GM12878 (cell line): ENCODE results near the gene ANKRD34C. TPM values are rescaled to one million over a fixed set of nuclear protein-coding genes. Genes with fewer than 3 reads are reported as not detected.

Source experiments
- ATAC-seq: fragments of 200-7000 bp; cut with Tn5 transposase; 3 replicates; pipeline ENCODE4 v1.9.1; 2020; ENCODE audit warnings: mild to moderate bottlenecking, moderate library complexity
- BruUV-seq: library from RNA; stranded (reverse); fragments of 400-500 nt; replicated peaks from 2 replicates; lab custom pipeline; 2021; lab: Mats Ljungman, UMichigan
- CTCF ChIA-PET: fragments of 300-600 bp; sonication (Branson Sonifier 250); formaldehyde crosslinking; extraction: SDS; loops from one replicate; lab custom pipeline; 2021; ENCODE audit warnings: inconsistent platforms; lab: Yijun Ruan, JAX
- POLR2A ChIA-PET: fragments of 350-600 bp; formaldehyde crosslinking; extraction: SDS; loops from one replicate; lab custom pipeline; 2021; ENCODE audit warnings: inconsistent platforms; lab: Charles Lee
- RAD21 ChIA-PET: fragments of 300-600 bp; sonication (Branson Sonifier 250); formaldehyde crosslinking; loops from one replicate; lab custom pipeline; 2023; ENCODE audit warnings: antibody characterized with exemption; ENCODE audit not compliant: unreplicated experiment; lab: Charles Lee
- SMC1A ChIA-PET: fragments of 300-600 bp; sonication (Branson Sonifier 250); formaldehyde crosslinking; loops from one replicate; lab custom pipeline; 2023; ENCODE audit not compliant: unreplicated experiment, uncharacterized antibody; lab: Charles Lee
- DNase-seq: peaks from one replicate; pipeline ENCODE4 v3.0.0-alpha.2; 2011; ENCODE audit warnings: low read depth, low spot score
- FAIRE-seq: peaks from 3 replicates; lab custom pipeline; 2011; peaks lifted over from hg19 to GRCh38; lab: Jason Lieb, UNC
- H2AFZ ChIP-seq: 2 replicates; pipeline ENCODE4 v1.6.0; 2011; ENCODE audit warnings: low read depth, low read length, control low read depth; ENCODE audit not compliant: control insufficient read depth
- H3K27ac ChIP-seq: 2 replicates; pipeline ENCODE4 v1.5.1; 2011; ENCODE audit warnings: control low read depth; ENCODE audit not compliant: control insufficient read depth, insufficient read depth
- H3K27me3 ChIP-seq, 2 experiments: replicated peaks in 1 of 2; 2 replicates each; pipeline versions ENCODE4 v1.6.0 to v1.6.1; 2011; ENCODE audit warnings: low read length in 1 of 2; ENCODE audit not compliant: control insufficient read depth in 2 of 2, insufficient read depth in 2 of 2
- H3K36me3 ChIP-seq, 2 experiments: 2 replicates each; pipeline ENCODE4 v1.5.1; 2011; ENCODE audit warnings: low read length in 1 of 2; ENCODE audit not compliant: control insufficient read depth in 2 of 2, insufficient read depth in 2 of 2
- H3K4me1 ChIP-seq: 2 replicates; pipeline ENCODE4 v1.6.1; 2011; ENCODE audit warnings: mild to moderate bottlenecking, low read length, moderate library complexity, mixed read lengths; ENCODE audit not compliant: control insufficient read depth, insufficient read depth
- H3K4me2 ChIP-seq: 2 replicates; pipeline ENCODE4 v1.6.0; 2011; ENCODE audit warnings: control low read depth; ENCODE audit not compliant: control insufficient read depth, insufficient read depth
- H3K4me3 ChIP-seq: fragments of 200-600 bp; sonication (generic); 2 replicates; pipeline ENCODE4 v1.5.1; 2016
- H3K79me2 ChIP-seq: 2 replicates; pipeline ENCODE4 v1.6.0; 2011; ENCODE audit warnings: low read length; ENCODE audit not compliant: control insufficient read depth, insufficient read depth
- H3K9ac ChIP-seq: 2 replicates; pipeline ENCODE4 v1.8.0; 2011; ENCODE audit warnings: low read length, control low read depth, mixed read lengths; ENCODE audit not compliant: control insufficient read depth, insufficient read depth
- H3K9me3 ChIP-seq: replicated peaks from 3 replicates; pipeline ENCODE4 v1.5.1; 2011; ENCODE audit warnings: mild to moderate bottlenecking, low read length; ENCODE audit not compliant: control insufficient read depth, insufficient read depth
- H4K20me1 ChIP-seq: 2 replicates; pipeline ENCODE4 v1.6.0; 2011; ENCODE audit not compliant: control insufficient read depth, insufficient read depth
- EP300 ChIP-seq, 2 experiments: fragments of 150-350 bp in 1 of 2; IDR thresholded peaks; 2 replicates each; pipeline ENCODE4 v1.6.1; 2011 to 2012; ENCODE audit warnings: low read depth in 2 of 2, low read length in 2 of 2, borderline replicate concordance in 1 of 2, improper control_type of control experiment in 1 of 2, inconsistent platforms in 1 of 2; ENCODE audit not compliant: control insufficient read depth in 1 of 2
- FOXK2 ChIP-seq: fragments of 450-650 bp; IDR thresholded peaks from 2 replicates; pipeline ENCODE4 v1.6.1; 2017; ENCODE audit warnings: mild to moderate bottlenecking, moderate library complexity
- HCFC1 ChIP-seq: fragments of 150-350 bp; IDR thresholded peaks from 2 replicates; pipeline ENCODE4 v1.6.1; 2014; ENCODE audit warnings: low read length
- HDAC6 ChIP-seq: fragments of 200-600 bp; sonication (generic); IDR thresholded peaks from one replicate; pipeline ENCODE4 v1.8.0; 2017; ENCODE audit warnings: antibody characterized with exemption; ENCODE audit not compliant: unreplicated experiment
- JUNB ChIP-seq: IDR thresholded peaks from 2 replicates; pipeline ENCODE4 v1.6.1; 2016; ENCODE audit warnings: antibody characterized with exemption, mild to moderate bottlenecking
- NFIC ChIP-seq: IDR thresholded peaks from 2 replicates; pipeline ENCODE4 v1.6.1; 2012; ENCODE audit warnings: low read depth, mild to moderate bottlenecking, inconsistent platforms, low read length, moderate library complexity
- NFYB ChIP-seq: IDR thresholded peaks from 2 replicates; pipeline ENCODE4 v1.6.1; 2011; ENCODE audit warnings: low read depth, mild to moderate bottlenecking, low read length, improper control_type of control experiment, moderate library complexity; ENCODE audit not compliant: insufficient read depth
- POLR2AphosphoS5 ChIP-seq: IDR thresholded peaks from 2 replicates; pipeline ENCODE4 v1.6.1; 2011; ENCODE audit warnings: mild to moderate bottlenecking, low read length, inconsistent platforms
- RCOR1 ChIP-seq: conservative IDR thresholded peaks from 2 replicates; pipeline ENCODE4 v1.6.1; 2012; ENCODE audit warnings: low read depth, low read length, improper control_type of control experiment
- RFX5 ChIP-seq: IDR thresholded peaks from 2 replicates; pipeline ENCODE4 v1.6.1; 2011; ENCODE audit warnings: low read depth, low read length, improper control_type of control experiment
- SIX5 ChIP-seq: IDR thresholded peaks from 2 replicates; pipeline ENCODE4 v1.6.1; 2011; ENCODE audit warnings: mild to moderate bottlenecking, low read depth, low read length, moderate library complexity; ENCODE audit not compliant: severe bottlenecking
- TAF1 ChIP-seq: IDR thresholded peaks from 2 replicates; pipeline ENCODE4 v1.6.1; 2011; ENCODE audit warnings: mild to moderate bottlenecking, low read depth, low read length, borderline replicate concordance
- TCF7 ChIP-seq: IDR thresholded peaks from 2 replicates; pipeline ENCODE4 v1.6.1; 2014; ENCODE audit warnings: antibody characterized with exemption, borderline replicate concordance
- ZBED1 ChIP-seq: IDR thresholded peaks from 2 replicates; pipeline ENCODE4 v1.6.1; 2016; ENCODE audit warnings: borderline replicate concordance
- ZZZ3 ChIP-seq: IDR thresholded peaks from 2 replicates; pipeline ENCODE4 v1.6.1; 2011; ENCODE audit warnings: low read depth; ENCODE audit not compliant: control insufficient read depth, insufficient read length
- WGBS: methylation state at CpG from one replicate; pipeline ENCODE4 v1.1.6; 2016; ENCODE audit warnings: low lambda C conversion rate; ENCODE audit not compliant: insufficient replicate concordance, insufficient coverage; ENCODE audit errors: missing lambda C conversion rate; 5-methylcytosine and 5-hydroxymethylcytosine counted together
- in situ Hi-C: fragments of 300-500 bp; cut with MboI; formaldehyde crosslinking; loops from 9 replicates; pipeline ENCODE4 v1.14.3; 2018; ENCODE audit warnings: mixed read lengths
- intact Hi-C: fragments of 100-400 bp; cut with micrococcal nuclease; formaldehyde crosslinking; loops from one replicate; pipeline ENCODE4 v1.14.2; 2022; ENCODE audit not compliant: unreplicated experiment
- polyA plus RNA-seq, 11 experiments: library from polyadenylated mRNA; depleted of rRNA in 4 of 11; unstranded in 6 of 11; stranded (reverse) in 5 of 11; fragments of >200 nt; fragmentation: Nextera tagmentation in 4 of 11; fragmentation: Illumina TruSeq in 1 of 11; extraction: Ambion mirVana in 4 of 11; extraction: Trizol in 1 of 11; gene quantifications; 1 replicate in 1 of 11; 2 replicates in 10 of 11; pipeline versions ENCODE4 v1.2.1 to v1.2.3, GENCODE V29; 2011 to 2016; ENCODE audit warnings: inconsistent platforms in 2 of 11, missing spikeins in 2 of 11, low read depth in 1 of 11
- total RNA-seq, 4 experiments: library from RNA; depleted of rRNA in 3 of 4; stranded (reverse); fragments of >200 nt in 3 of 4; fragmentation: Illumina TruSeq in 1 of 4; extraction: Trizol in 1 of 4; gene quantifications; 2 replicates each; pipeline versions ENCODE4 v1.2.1 to v1.2.3, GENCODE V29; 2013 to 2021
- TF ChIP-seq, protein P1 (sequence below): fragments of 450-650 bp; formaldehyde crosslinking; IDR thresholded peaks from 2 replicates; pipeline ENCODE4 v1.5.0; 2022; ENCODE audit warnings: mild to moderate bottlenecking, missing genetic modification characterization
- TF ChIP-seq, protein P2 (sequence below): IDR thresholded peaks from 2 replicates; pipeline ENCODE4 v1.6.1; 2012; ENCODE audit warnings: low read depth, low read length, improper control_type of control experiment
- TF ChIP-seq, protein P3 (sequence below): IDR thresholded peaks from 2 replicates; pipeline ENCODE4 v1.6.1; 2011; ENCODE audit warnings: borderline replicate concordance, low read depth, mild to moderate bottlenecking, moderate library complexity, low read length; ENCODE audit not compliant: insufficient read depth, poor library complexity, severe bottlenecking
- TF ChIP-seq, protein P4 (sequence below): IDR thresholded peaks from 2 replicates; pipeline ENCODE4 v1.6.1; 2011; ENCODE audit warnings: borderline replicate concordance, low read depth, mild to moderate bottlenecking, moderate library complexity, mixed read lengths, low read length; ENCODE audit not compliant: insufficient read depth; ENCODE audit errors: extremely low read length

ANKRD34C gene
- total and polyA plus RNA-seq, 10 of the 15 experiments (the other 5 are each of a cell fraction or from before 2014, with no cell fraction given) = 0.01 TPM; not detected in 9

DNA sequence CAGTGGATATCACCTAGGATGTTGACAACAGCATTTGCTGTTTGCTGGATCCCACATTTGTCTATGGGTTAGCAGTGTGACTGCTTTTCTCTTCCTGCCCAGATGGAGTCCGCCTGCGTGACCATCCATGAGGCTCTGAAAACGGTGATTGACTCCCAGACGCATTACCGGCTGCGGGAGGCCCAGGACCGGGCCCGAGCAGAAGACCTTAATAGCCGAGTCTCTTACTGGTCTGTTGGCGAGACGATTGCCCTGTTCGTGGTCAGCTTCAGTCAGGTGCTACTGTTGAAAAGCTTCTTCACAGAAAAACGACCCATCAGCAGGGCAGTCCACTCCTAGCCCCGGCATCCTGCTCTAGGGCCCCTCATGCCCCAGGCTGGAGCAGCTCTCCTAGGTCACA, 39.4 kb downstream of the ANKRD34C start:
- BruUV-seq = no TSS peak
- TF ChIP-seq, protein P1, sequence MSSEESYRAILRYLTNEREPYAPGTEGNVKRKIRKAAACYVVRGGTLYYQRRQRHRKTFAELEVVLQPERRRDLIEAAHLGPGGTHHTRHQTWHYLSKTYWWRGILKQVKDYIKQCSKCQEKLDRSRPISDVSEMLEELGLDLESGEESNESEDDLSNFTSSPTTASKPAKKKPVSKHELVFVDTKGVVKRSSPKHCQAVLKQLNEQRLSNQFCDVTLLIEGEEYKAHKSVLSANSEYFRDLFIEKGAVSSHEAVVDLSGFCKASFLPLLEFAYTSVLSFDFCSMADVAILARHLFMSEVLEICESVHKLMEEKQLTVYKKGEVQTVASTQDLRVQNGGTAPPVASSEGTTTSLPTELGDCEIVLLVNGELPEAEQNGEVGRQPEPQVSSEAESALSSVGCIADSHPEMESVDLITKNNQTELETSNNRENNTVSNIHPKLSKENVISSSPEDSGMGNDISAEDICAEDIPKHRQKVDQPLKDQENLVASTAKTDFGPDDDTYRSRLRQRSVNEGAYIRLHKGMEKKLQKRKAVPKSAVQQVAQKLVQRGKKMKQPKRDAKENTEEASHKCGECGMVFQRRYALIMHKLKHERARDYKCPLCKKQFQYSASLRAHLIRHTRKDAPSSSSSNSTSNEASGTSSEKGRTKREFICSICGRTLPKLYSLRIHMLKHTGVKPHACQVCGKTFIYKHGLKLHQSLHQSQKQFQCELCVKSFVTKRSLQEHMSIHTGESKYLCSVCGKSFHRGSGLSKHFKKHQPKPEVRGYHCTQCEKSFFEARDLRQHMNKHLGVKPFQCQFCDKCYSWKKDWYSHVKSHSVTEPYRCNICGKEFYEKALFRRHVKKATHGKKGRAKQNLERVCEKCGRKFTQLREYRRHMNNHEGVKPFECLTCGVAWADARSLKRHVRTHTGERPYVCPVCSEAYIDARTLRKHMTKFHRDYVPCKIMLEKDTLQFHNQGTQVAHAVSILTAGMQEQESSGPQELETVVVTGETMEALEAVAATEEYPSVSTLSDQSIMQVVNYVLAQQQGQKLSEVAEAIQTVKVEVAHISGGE (CRISPR knock-in tag) = no peak
- TF ChIP-seq SIX5 = no peak
- no peak for TF ChIP-seq ZBED1
- no peak for TF ChIP-seq ZZZ3
- no peak for TF ChIP-seq HCFC1
- no peak for TF ChIP-seq RCOR1
- no peak for TF ChIP-seq TCF7
- TF ChIP-seq, protein P2, sequence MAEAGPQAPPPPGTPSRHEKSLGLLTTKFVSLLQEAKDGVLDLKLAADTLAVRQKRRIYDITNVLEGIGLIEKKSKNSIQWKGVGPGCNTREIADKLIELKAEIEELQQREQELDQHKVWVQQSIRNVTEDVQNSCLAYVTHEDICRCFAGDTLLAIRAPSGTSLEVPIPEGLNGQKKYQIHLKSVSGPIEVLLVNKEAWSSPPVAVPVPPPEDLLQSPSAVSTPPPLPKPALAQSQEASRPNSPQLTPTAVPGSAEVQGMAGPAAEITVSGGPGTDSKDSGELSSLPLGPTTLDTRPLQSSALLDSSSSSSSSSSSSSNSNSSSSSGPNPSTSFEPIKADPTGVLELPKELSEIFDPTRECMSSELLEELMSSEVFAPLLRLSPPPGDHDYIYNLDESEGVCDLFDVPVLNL = no peak
- no peak for TF ChIP-seq NFIC
- no peak for TF ChIP-seq POLR2AphosphoS5
- TF ChIP-seq NFYB = no peak
- TF ChIP-seq JUNB = no peak
- TF ChIP-seq RFX5 = no peak
- TF ChIP-seq, protein P3, sequence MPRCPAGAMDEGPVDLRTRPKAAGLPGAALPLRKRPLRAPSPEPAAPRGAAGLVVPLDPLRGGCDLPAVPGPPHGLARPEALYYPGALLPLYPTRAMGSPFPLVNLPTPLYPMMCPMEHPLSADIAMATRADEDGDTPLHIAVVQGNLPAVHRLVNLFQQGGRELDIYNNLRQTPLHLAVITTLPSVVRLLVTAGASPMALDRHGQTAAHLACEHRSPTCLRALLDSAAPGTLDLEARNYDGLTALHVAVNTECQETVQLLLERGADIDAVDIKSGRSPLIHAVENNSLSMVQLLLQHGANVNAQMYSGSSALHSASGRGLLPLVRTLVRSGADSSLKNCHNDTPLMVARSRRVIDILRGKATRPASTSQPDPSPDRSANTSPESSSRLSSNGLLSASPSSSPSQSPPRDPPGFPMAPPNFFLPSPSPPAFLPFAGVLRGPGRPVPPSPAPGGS = no peak
- TF ChIP-seq, protein P4, sequence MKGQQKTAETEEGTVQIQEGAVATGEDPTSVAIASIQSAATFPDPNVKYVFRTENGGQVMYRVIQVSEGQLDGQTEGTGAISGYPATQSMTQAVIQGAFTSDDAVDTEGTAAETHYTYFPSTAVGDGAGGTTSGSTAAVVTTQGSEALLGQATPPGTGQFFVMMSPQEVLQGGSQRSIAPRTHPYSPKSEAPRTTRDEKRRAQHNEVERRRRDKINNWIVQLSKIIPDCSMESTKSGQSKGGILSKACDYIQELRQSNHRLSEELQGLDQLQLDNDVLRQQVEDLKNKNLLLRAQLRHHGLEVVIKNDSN = no peak
- TF ChIP-seq HDAC6 = no peak
- TF ChIP-seq TAF1 = no peak
- no peak for TF ChIP-seq EP300 (IDR thresholded peaks at IDR 0.05; ENCODE audit: borderline replicate concordance in 1 of 2, control insufficient read depth in 1 of 2, low read depth in 2 of 2, low read length in 2 of 2)
- no peak for TF ChIP-seq FOXK2

More for the DNA sequence above, 39.4 kb downstream of the ANKRD34C start:
- Histone ChIP-seq H3K4me1 (no peaks in the 10 kb centered on the region), H2AFZ (no peak overlapping the region), H3K9me3 (no peaks in the 10 kb centered on the region), H4K20me1 (no peaks in the 10 kb centered on the region), H3K79me2 (no peaks in the 10 kb centered on the region), H3K36me3 (peaks cover 11 to 18% of the 10 kb centered on the region in 2 experiments), H3K9ac (no peak overlapping the region), H3K27ac (no peak overlapping the region), H3K27me3 (no peaks in the 10 kb centered on the region), H3K4me2 (no peak overlapping the region), H3K4me3 (no peak overlapping the region)
- no peak for DNase-seq
- no peak for ATAC-seq
- FAIRE-seq = no peak
- SMC1A ChIA-PET = no interaction called here
- in situ Hi-C loops (no loop called here), intact Hi-C loops (no loop called here)
- RAD21 ChIA-PET = no interaction called here
- 88% methylated on average over 14 of the region's 14 CpGs for WGBS
- POLR2A ChIA-PET = interaction anchor here (0.6 kb wide), 1 partner anchor 95 kb away, joined by 6 read pairs; no protein-coding TSS in a partner anchor
- CTCF ChIA-PET = interaction anchor here (1.1 kb wide), 1 partner anchor 14 kb away, joined by 3 read pairs; no protein-coding TSS in a partner anchor
